Activated CD8-positive, alpha-beta memory T cell treated with anti-CD3 and anti-CD28 coated beads, Interleukin-2, amount 10 ng/mL, durations not matched to agents 7 days and 5 days (primary cell): ENCODE results near the gene PRKD1. TPM values are rescaled to one million over a fixed set of nuclear protein-coding genes. Genes with fewer than 3 reads are reported as not detected.

Experiments used
- ATAC-seq: fragments of 150-1000 bp; cut with Tn5 transposase; one replicate; pipeline ENCODE4 v1.10.0; 2021; ENCODE audit warnings: moderate library complexity
- CTCF ChIA-PET: fragments of 350-600 bp; sonication (Branson Sonifier 250); formaldehyde crosslinking; loops from one replicate; lab custom pipeline; 2021; ENCODE audit warnings: antibody characterized with exemption; lab: Charles Lee
- DNase-seq: peaks from one replicate; pipeline ENCODE4 v3.0.0-alpha.2; 2020
- H3K27ac Mint-ChIP-seq: one replicate; pipeline ENCODE4 v1.8.0; 2021; ENCODE audit warnings: mild to moderate bottlenecking, mixed read lengths
- H3K27me3 Mint-ChIP-seq: one replicate; pipeline ENCODE4 v1.8.0; 2021; ENCODE audit warnings: mixed read lengths
- H3K36me3 Mint-ChIP-seq: one replicate; pipeline ENCODE4 v1.8.0; 2021; ENCODE audit warnings: mild to moderate bottlenecking, mixed read lengths
- H3K4me1 Mint-ChIP-seq: one replicate; pipeline ENCODE4 v1.8.0; 2021; ENCODE audit warnings: mixed read lengths
- H3K4me3 Mint-ChIP-seq: one replicate; pipeline ENCODE4 v1.8.0; 2021; ENCODE audit warnings: mild to moderate bottlenecking, moderate library complexity, mixed read lengths
- H3K9me3 Mint-ChIP-seq: one replicate; pipeline ENCODE4 v1.8.0; 2022; ENCODE audit warnings: low read depth, mixed read lengths
- total RNA-seq, 2 experiments: library from RNA; stranded (reverse); gene quantifications; one replicate each; pipeline ENCODE4 v1.2.3, GENCODE V29; 2021

PRKD1 gene
- total RNA-seq, 2 experiments from 2014 or later: not detected

DNA sequence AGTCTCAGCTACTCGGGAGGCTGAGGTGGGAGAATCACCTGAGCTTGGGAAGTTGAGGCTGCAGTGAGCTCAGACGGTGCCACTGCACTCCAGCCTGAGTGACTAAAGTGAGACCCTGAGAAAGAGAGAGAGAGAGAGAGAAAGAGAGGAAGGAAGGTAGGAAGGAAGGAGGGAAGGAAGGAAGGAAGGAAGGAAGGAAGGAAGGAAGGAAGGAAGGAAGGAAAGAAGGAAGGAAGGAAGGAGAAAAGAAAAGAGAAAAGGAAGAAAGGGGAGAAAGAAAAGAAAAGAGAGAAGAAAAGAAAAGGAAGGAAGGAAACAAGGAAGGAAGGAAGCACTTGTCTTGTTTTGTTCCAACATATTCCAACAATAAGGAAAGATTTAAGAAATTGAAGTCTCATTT lies 7.8 kb downstream of the PRKD1 start:
- H3K4me3 Mint-ChIP-seq: no peak overlapping the region
- H3K4me1 Mint-ChIP-seq: no peaks in the 10 kb centered on the region
- peaks cover 2% of the 10 kb centered on the region for H3K9me3 Mint-ChIP-seq

DNA sequence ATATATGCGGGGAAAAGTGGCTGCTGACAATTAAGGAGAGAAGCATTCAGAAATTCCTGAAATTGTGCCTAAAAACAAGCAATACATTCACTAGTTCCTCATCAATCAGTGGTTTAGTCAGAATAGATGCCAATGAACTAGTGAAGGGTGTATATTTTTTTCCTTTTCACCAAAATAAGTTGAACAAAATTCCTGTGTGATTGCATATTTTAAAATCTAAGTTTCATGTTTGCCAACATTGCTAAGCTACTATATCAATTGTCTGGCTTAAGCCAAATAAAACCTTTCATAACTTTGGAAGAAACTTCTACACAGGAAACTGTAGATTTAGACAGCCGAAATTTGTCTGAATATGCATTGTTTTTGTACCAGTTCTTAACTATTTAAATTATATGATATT lies 8.7 kb downstream of the PRKD1 start:
- no peaks in the 10 kb centered on the region for H3K36me3 Mint-ChIP-seq
- DNase-seq: no peak
- no peak for ATAC-seq
- no peaks in the 10 kb centered on the region for H3K27me3 Mint-ChIP-seq
- no peaks in the 10 kb centered on the region for H3K4me1 Mint-ChIP-seq
- no peak overlapping the region for H3K27ac Mint-ChIP-seq
- CTCF ChIA-PET: no interaction called here
- no peak overlapping the region for H3K4me3 Mint-ChIP-seq
- peaks cover 4% of the 10 kb centered on the region for H3K9me3 Mint-ChIP-seq

More for the DNA sequence above, 7.8 kb downstream of the PRKD1 start:
- no peak for ATAC-seq
- H3K36me3 Mint-ChIP-seq: no peaks in the 10 kb centered on the region
- H3K27ac Mint-ChIP-seq: no peak overlapping the region
- H3K27me3 Mint-ChIP-seq: no peaks in the 10 kb centered on the region
- no peak for DNase-seq
- CTCF ChIA-PET: no interaction called here

DNA sequence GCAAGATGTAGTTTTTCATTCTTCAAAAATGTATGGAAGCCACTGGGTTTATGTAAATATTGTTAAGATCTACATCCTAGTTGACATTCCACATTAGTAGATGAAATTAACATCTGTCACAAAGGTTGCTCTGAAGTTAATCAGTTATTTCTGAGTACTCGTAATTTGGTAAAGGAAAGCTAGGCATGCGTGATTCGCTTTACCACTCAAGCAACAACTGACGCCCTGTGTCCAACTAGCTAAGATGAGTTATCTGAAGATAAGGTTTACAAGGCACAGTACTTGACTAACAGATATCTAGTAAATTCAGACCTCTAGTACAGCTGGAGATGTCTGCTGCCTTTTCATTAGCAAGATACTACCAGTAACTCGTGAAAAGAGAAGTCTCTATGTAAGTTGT lies 14.1 kb downstream of the PRKD1 start:
- Mint-ChIP-seq H3K27ac (no peak overlapping the region), H3K9me3 (peaks cover 4% of the 10 kb centered on the region), H3K4me1 (no peaks in the 10 kb centered on the region), H3K36me3 (no peaks in the 10 kb centered on the region), H3K4me3 (no peak overlapping the region), H3K27me3 (no peaks in the 10 kb centered on the region)
- ATAC-seq (no peak), DNase-seq (no peak)
- CTCF ChIA-PET: no interaction called here

DNA sequence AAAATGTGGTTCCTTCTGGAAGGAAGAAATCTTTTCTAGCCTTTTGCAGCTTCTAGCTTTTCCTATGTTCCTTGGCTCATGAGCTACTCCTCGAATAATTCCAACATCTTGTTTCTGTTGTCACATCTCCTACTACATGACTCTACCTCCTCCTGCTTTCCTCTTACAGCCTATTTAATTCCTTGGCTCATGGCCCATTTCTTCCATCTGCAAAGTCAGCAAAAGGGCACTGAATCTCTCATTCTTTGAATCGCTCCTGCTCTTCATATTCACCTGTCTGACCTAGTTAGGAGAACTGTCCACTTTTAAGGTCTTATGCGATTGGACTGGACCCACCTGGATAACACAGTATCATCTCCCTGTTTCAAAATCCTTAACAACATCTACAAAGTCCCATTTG lies 15.8 kb downstream of the PRKD1 start:
- Mint-ChIP-seq H3K4me3 (no peak overlapping the region), H3K27ac (no peak overlapping the region), H3K4me1 (no peaks in the 10 kb centered on the region), H3K9me3 (peaks cover 4% of the 10 kb centered on the region), H3K27me3 (no peaks in the 10 kb centered on the region), H3K36me3 (no peaks in the 10 kb centered on the region)
- CTCF ChIA-PET: no interaction called here
- DNase-seq (no peak), ATAC-seq (no peak)

DNA sequence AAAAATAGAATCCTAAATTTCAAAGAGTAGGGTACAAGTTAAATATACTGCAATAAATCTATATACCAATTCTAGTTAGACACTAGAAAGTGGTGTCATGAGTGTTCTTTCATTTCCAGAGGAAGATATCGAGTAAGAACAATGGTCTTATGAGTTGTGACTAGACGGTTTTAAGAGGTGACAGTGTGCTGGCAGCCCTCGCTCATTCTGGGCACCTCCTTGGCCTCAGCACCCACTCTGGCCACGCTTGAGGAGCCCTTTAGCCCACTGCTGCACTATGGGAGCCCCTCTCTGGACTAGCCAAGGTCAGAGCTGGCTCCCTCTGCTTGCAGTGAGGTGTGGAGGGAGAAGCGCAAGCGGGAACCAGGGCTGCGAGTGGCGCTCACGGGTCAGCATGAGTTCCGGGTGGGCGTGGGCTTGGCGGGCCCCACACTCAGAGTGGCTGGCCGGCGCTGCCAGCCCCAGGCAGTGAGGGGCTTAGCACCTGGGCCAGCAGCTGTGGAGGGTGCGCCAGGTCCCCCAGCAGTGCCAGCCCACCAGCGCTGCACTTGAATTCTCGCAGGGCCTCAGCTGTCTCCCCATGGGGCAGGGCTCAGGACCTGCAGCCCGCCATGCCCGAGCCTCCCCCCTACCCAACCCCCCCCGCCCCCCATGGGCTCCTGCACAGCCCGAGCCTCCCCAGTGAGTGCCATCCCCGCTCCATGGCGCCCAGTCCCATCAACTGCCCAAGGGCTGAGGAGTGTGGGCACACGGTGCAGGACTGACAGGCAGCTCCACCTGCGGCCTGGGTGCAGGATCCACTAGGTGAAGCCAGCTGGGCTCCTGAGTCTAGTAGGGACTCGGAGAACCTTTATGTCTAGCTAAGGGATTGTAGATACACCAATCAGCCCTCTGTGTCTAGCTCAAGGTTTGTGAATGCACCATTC lies 18.7 kb downstream of the PRKD1 start:
- H3K9me3 Mint-ChIP-seq: no peaks in the 10 kb centered on the region
- no peak for DNase-seq
- no peaks in the 10 kb centered on the region for H3K36me3 Mint-ChIP-seq
- no peak overlapping the region for H3K27ac Mint-ChIP-seq
- no peak overlapping the region for H3K4me3 Mint-ChIP-seq
- H3K4me1 Mint-ChIP-seq: no peaks in the 10 kb centered on the region
- ATAC-seq: no peak
- CTCF ChIA-PET: no interaction called here
- H3K27me3 Mint-ChIP-seq: no peaks in the 10 kb centered on the region

DNA sequence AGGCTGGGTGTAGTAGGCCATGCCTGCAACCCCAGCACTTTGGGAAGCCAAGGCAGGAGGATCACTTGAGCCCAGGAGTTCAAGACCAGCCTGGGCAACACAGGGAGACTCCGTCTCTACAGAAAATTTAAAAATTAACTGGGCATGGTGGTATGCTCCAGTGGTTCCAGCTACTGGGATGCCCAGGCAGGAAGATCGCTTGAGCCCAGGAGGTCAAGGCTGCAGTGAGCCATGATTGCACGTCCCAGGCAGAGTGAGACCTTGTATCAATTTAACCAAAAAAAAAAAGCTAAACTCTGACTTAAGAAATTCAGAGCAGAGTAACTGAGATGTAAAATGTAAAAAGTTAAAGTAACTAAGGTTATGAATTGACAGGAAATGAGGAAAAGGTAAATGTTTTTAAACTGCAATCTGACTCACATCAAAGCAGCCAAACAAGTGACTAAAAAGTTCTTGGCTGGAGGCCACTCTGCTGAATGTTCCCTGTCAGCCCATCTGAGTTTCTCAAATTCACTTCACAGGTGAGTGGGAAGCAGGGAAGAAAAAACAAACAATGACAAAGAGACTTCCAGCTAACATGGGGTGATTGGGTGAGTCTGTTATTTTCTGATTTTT lies 21.3 kb downstream of the PRKD1 start:
- H3K27ac Mint-ChIP-seq: no peak overlapping the region
- CTCF ChIA-PET: interaction anchor here (0.6 kb wide), 1 partner anchor 234 kb away, joined by 3 read pairs; no protein-coding TSS in a partner anchor
- no peaks in the 10 kb centered on the region for H3K27me3 Mint-ChIP-seq
- H3K4me1 Mint-ChIP-seq: no peaks in the 10 kb centered on the region
- DNase-seq (no peak), ATAC-seq (no peak)
- H3K4me3 Mint-ChIP-seq: no peak overlapping the region
- H3K36me3 Mint-ChIP-seq: no peaks in the 10 kb centered on the region
- H3K9me3 Mint-ChIP-seq: no peaks in the 10 kb centered on the region

DNA sequence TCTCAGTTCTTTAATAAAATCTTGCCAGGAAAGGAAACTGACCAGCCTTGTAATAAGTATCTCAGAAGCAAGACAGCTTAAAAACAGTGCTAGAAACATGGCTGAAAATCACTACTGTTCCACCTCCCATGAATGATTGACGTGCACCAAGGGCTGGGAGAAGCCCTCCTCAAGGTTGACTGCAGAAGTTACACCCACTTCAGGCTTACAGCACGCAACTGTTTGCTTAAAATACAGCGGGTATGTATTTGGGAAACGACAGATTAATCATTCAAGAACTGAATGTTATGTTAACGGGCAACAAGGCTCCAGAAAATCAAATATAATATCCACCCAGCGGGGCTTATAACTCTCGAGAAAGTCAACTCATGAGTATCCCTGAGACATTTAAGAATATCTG lies 22.1 kb downstream of the PRKD1 start:
- H3K4me1 Mint-ChIP-seq: no peaks in the 10 kb centered on the region
- H3K27me3 Mint-ChIP-seq: no peaks in the 10 kb centered on the region
- H3K36me3 Mint-ChIP-seq: no peaks in the 10 kb centered on the region
- CTCF ChIA-PET: no interaction called here
- H3K9me3 Mint-ChIP-seq: no peaks in the 10 kb centered on the region
- DNase-seq (no peak), ATAC-seq (no peak)
- H3K4me3 Mint-ChIP-seq: no peak overlapping the region
- H3K27ac Mint-ChIP-seq: no peak overlapping the region

DNA sequence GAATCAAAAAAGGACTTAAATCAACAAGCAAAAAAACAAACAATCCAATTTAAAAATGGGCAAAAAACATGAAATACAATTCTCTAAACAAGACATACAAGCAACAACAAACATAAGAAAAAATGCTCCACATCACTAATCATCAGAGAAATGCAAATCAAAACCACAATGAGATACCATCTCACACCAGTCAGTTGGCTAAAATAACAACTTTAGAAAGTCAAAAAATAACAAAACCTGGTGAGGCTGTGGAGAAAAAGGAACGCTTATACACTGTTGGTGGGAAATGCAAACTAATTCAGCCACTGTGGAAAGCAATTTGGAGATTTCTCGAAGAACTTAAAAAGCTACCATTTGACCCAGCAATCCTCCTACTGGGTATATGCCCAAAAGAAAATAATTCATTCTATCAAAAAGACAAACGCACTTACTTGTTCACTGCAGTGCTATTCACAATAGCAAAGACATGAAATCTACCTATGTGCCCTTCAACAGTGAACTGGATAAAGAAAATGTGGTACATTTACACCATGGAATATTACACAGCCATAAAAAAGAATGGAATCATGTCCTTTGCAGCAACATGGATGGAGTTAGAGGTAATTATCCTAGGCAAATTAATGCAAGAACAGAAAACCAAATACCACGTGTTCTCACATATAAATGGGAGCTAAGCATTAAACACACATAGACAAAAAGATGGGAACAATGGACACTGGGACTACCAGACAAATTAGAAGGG lies 26.9 kb downstream of the PRKD1 start:
- ATAC-seq: no peak
- no peaks in the 10 kb centered on the region for H3K4me1 Mint-ChIP-seq
- CTCF ChIA-PET: no interaction called here
- H3K27me3 Mint-ChIP-seq: no peaks in the 10 kb centered on the region
- H3K36me3 Mint-ChIP-seq: no peaks in the 10 kb centered on the region
- H3K9me3 Mint-ChIP-seq: no peaks in the 10 kb centered on the region
- DNase-seq: no peak
- no peak overlapping the region for H3K4me3 Mint-ChIP-seq
- no peak overlapping the region for H3K27ac Mint-ChIP-seq

DNA sequence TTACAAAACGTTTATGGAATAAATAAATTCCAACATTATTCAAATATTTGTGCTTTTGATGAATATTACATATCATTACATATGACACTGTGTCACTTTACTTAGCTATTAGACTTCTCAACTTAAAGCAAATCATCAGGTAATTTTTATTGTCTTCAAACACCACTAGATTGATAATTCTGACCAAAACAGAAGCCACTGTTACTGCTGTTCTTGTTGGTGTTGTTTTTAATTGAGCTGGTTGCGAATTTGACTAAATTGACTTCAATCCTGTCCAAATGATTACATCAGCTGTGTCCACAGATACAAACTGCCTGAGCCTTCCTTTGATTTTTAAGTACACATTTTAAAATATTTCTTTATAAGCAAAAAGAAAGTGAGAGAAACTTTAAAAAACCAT lies 29.2 kb downstream of the PRKD1 start:
- ATAC-seq (no peak), DNase-seq (no peak)
- no peaks in the 10 kb centered on the region for H3K9me3 Mint-ChIP-seq
- H3K4me1 Mint-ChIP-seq: no peaks in the 10 kb centered on the region
- H3K36me3 Mint-ChIP-seq: no peaks in the 10 kb centered on the region
- CTCF ChIA-PET: no interaction called here
- H3K4me3 Mint-ChIP-seq: no peak overlapping the region
- H3K27ac Mint-ChIP-seq: no peak overlapping the region
- H3K27me3 Mint-ChIP-seq: no peaks in the 10 kb centered on the region

DNA sequence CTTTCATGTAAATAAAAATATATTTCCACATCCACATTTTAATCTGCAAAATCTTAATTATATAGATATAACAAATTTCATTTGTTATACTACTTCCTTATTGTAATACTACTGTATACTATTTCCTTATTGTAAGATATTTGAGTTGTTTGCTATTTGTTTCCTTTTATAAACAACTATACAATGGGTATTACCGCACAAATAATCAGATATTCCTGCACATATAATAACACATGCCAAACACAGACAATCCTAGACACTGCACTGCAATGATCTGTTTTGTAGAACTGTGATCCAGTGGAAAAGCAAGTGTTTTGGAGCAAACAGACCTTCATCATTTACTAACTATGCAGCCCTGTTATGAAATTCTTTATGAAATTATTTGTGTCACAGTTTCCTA lies 30.5 kb downstream of the PRKD1 start:
- no peaks in the 10 kb centered on the region for H3K27me3 Mint-ChIP-seq
- no peak overlapping the region for H3K27ac Mint-ChIP-seq
- DNase-seq (no peak), ATAC-seq (no peak)
- CTCF ChIA-PET: no interaction called here
- H3K4me1 Mint-ChIP-seq: no peaks in the 10 kb centered on the region
- no peak overlapping the region for H3K4me3 Mint-ChIP-seq
- no peaks in the 10 kb centered on the region for H3K9me3 Mint-ChIP-seq
- no peaks in the 10 kb centered on the region for H3K36me3 Mint-ChIP-seq

DNA sequence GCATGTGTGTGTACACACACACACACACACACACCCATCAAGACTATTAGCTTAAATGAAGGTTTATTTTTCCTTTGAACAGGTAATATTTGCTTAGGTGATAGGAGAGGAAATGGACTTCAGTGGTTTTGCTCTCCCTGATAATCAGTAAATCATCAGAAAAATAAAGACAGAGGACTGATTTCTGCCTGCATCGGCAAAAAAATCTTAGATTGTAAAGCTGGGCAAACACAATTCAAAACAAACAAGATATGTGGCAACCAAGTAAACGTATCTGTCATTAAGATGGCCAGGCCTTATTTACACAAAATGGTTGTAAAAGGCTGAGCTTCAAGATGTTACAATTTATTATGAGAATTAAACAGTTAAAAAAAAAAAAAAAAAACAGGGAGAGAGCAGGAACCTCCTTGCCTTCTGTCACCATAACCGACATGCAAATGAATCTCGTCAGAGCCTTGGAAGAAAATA lies 31.3 kb downstream of the PRKD1 start:
- Mint-ChIP-seq H3K4me1 (no peaks in the 10 kb centered on the region), H3K4me3 (no peak overlapping the region), H3K27me3 (no peaks in the 10 kb centered on the region), H3K9me3 (no peaks in the 10 kb centered on the region), H3K27ac (no peak overlapping the region), H3K36me3 (no peaks in the 10 kb centered on the region)
- CTCF ChIA-PET: no interaction called here
- ATAC-seq (no peak), DNase-seq (no peak)

DNA sequence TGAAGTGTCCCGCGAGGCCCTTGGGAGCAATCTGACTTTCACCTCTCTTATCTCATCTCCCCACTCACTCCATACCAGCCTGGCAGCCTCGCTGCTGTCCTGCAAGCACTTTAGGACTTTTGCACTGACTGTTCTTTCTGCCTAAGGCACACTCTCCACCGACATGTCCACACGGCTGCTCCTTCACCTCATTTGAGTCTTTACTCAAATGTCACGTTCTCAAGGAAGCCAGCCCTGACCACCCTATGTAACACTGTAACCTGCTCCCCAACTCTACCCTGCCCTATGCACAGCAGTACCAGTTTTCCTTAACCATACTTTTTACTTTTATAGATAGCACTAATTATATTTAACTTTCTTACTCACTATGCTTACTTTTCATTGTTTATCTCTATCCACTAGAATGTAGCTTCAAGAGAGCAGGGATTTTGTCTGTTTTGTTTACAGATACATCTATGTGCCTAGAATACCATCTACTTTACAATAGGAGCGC lies 32.0 kb downstream of the PRKD1 start:
- Mint-ChIP-seq H3K9me3 (no peaks in the 10 kb centered on the region), H3K4me3 (no peak overlapping the region), H3K36me3 (no peaks in the 10 kb centered on the region), H3K4me1 (no peaks in the 10 kb centered on the region), H3K27me3 (no peaks in the 10 kb centered on the region), H3K27ac (no peak overlapping the region)
- CTCF ChIA-PET: no interaction called here
- no peak for ATAC-seq
- no peak for DNase-seq

DNA sequence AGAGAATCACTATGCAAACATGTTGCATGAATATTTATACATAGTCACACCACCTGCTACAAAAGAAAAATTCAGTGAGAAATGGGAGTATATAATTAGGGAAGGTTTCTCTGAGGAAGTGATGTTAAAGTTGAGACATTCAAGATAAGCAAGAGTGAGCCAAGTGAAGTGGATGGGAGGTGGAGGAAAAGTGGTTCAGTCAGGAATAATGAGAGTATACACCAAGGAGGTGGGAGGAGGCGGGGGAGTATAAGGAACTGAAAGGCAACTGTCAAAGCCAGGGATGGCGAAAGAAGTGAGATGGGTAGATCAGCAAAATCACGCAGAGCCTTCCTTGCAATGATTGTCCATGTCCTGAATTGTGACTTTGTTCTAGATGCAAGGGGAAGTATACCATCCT lies 33.7 kb downstream of the PRKD1 start:
- Mint-ChIP-seq H3K36me3 (no peaks in the 10 kb centered on the region), H3K9me3 (no peaks in the 10 kb centered on the region), H3K27ac (no peak overlapping the region), H3K4me1 (no peaks in the 10 kb centered on the region), H3K4me3 (no peak overlapping the region), H3K27me3 (no peaks in the 10 kb centered on the region)
- CTCF ChIA-PET: no interaction called here
- DNase-seq (no peak), ATAC-seq (no peak)
